ENCODE results near the gene NADSYN1.
A peak's percentile ranks its signal among the peaks of the same experiment; 100 is the strongest.

The NADSYN1 gene

GRCh38 chr11:71432761-71433647 lies 20.0 kb upstream of the NADSYN1 start:
- TF ChIP-seq CTCF (IDR thresholded peaks at IDR 0.05; ENCODE audit: low read depth, low read length), result no peak
- no peak overlapping the region for H3K4me3 ChIP-seq (replicated peaks in 1 of 2; ENCODE audit: low read depth in 2 of 2, low read length in 2 of 2)
- no peak for DNase-seq (ENCODE audit: low read depth in 2 of 2)

GRCh38 chr11:71433648-71434450 lies 19.2 kb upstream of the NADSYN1 start:
- peak; percentile 47 to 72 for DNase-seq (ENCODE audit: low read depth in 2 of 2)
- TF ChIP-seq CTCF (IDR thresholded peaks at IDR 0.05; ENCODE audit: low read depth, low read length), result no peak

GRCh38 chr11:71434576-71435130 lies 18.4 kb upstream of the NADSYN1 start:
- TF ChIP-seq CTCF (IDR thresholded peaks at IDR 0.05; ENCODE audit: low read depth, low read length), result no peak
- no peak for DNase-seq (ENCODE audit: low read depth in 2 of 2)
- H3K4me3 ChIP-seq (replicated peaks in 1 of 2; ENCODE audit: low read depth in 2 of 2, low read length in 2 of 2), result no peak overlapping the region

More at GRCh38 chr11:71433648-71434450, 19.2 kb upstream of the NADSYN1 start:
- H3K4me3 ChIP-seq (replicated peaks in 1 of 2; ENCODE audit: low read depth in 2 of 2, low read length in 2 of 2), result no peak overlapping the region

- no peak overlapping the region for H3K4me3 ChIP-seq (replicated peaks in 1 of 2; ENCODE audit: low read depth in 2 of 2, low read length in 2 of 2)
- no peak for DNase-seq (ENCODE audit: low read depth in 2 of 2)
- TF ChIP-seq CTCF (IDR thresholded peaks at IDR 0.05; ENCODE audit: low read depth, low read length), result no peak
Observed at GRCh38 chr11:71435278-71435951, 17.6 kb upstream of the NADSYN1 start.

- H3K4me3 ChIP-seq (replicated peaks in 1 of 2; ENCODE audit: low read depth in 2 of 2, low read length in 2 of 2), result no peak overlapping the region
- no peak for DNase-seq (ENCODE audit: low read depth in 2 of 2)
- TF ChIP-seq CTCF (IDR thresholded peaks at IDR 0.05; ENCODE audit: low read depth, low read length), result no peak
Observed at GRCh38 chr11:71436861-71437260, 16.1 kb upstream of the NADSYN1 start.

GRCh38 chr11:71437399-71437798 lies 15.6 kb upstream of the NADSYN1 start:
- TF ChIP-seq CTCF (IDR thresholded peaks at IDR 0.05; ENCODE audit: low read depth, low read length), result no peak
- H3K4me3 ChIP-seq (replicated peaks in 1 of 2; ENCODE audit: low read depth in 2 of 2, low read length in 2 of 2), result no peak overlapping the region
- no peak for DNase-seq (ENCODE audit: low read depth in 2 of 2)

All from cardiac fibroblast (primary cell).